Left lung (tissue), 10 donors: ENCODE results near the gene RNF113B. TPM values are rescaled to one million over a fixed set of nuclear protein-coding genes. Genes with fewer than 3 reads are reported as not detected.

Source experiments
- ATAC-seq: fragments of 200-7000 bp; cut with Tn5 transposase; one replicate; pipeline ENCODE4 v1.9.1; 2020; ENCODE audit warnings: moderate library complexity
- DNase-seq, 4 donors: peaks; one replicate each; pipeline ENCODE4 v3.0.0-alpha.2; 2013 to 2020
- H3K27ac ChIP-seq, 2 donors: fragments of 200-600 bp; sonication (generic) in 1 of 2; one replicate each; pipeline versions ENCODE4 v1.5.0 to v1.8.0; 2020 to 2021
- H3K27me3 ChIP-seq, 2 donors: fragments of 200-600 bp; sonication (generic) in 1 of 2; one replicate each; pipeline versions ENCODE4 v1.5.0 to v1.8.0; 2020 to 2021
- H3K36me3 ChIP-seq, 2 donors: fragments of 200-600 bp; sonication (generic) in 1 of 2; one replicate each; pipeline versions ENCODE4 v1.5.0 to v1.8.0; 2020 to 2021
- H3K4me1 ChIP-seq, 2 donors: fragments of 200-600 bp; one replicate each; pipeline ENCODE4 v1.8.0; 2021
- H3K4me3 ChIP-seq, 2 donors: fragments of 200-600 bp; sonication (generic) in 1 of 2; one replicate each; pipeline versions ENCODE4 v1.5.0 to v1.8.0; 2020 to 2021; ENCODE audit warnings: mild to moderate bottlenecking in 1 of 2
- H3K9me3 ChIP-seq, 2 donors: fragments of 200-600 bp; sonication (generic) in 1 of 2; one replicate each; pipeline versions ENCODE4 v1.5.0 to v1.8.0; 2020 to 2021
- CTCF ChIP-seq, 2 donors: fragments of 200-600 bp; sonication (generic) in 1 of 2; IDR thresholded peaks; one replicate each; pipeline versions ENCODE4 v1.5.0 to v1.8.0; 2021; ENCODE audit warnings: antibody characterized with exemption in 2 of 2
- intact Hi-C, 2 donors: fragments of 100-400 bp; cut with DNase I; formaldehyde crosslinking; loops; one replicate each; pipeline versions ENCODE4 v1.11.2 to v1.14.2; 2022
- polyA plus RNA-seq, 6 donors: library from polyadenylated mRNA; unstranded; fragments of 120-200 nt; gene quantifications; one replicate each; pipeline ENCODE4 v1.2.1, GENCODE V29; 2013; ENCODE audit not compliant: insufficient read length in 6 of 6
- total RNA-seq, 2 donors: library from RNA; stranded (reverse); fragmentation: NEBNext Ultra II Directional; extraction: Animal tissue kit (Norgen Biotek cat#: 25700); gene quantifications; one replicate each; pipeline ENCODE4 v1.2.1, GENCODE V29; 2021
- donor health status: DM: no; HTN: yes; CAD: no.
- donor health status: DM: no; HTN: no; CAD: no.

Gene RNF113B
- total and polyA plus RNA-seq, 8 donors = 0.18 TPM; not detected in 7

DNA sequence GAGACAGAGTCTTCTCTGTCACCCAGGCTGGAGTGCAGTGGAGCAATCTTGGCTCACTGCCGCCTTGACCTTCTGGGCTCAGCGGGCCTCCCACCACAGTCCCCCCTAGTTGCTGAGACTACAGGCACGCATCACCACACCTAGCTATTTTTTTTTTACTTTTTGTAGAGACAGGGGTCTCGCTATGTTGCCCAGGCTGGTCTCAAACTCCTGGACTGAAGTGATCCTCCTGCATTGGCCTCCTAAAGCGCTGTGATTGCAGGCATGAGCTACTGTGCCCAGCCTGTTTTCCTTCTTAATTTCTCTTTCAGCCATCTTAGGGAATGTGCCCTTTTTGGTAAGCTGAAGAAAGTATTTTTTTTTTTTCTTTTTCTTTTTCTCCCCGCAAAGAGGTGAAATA lies 42.6 kb upstream of the RNF113B start:
- Histone ChIP-seq H3K36me3 (no peaks in the 10 kb centered on the region), H3K27me3 (no peaks in the 10 kb centered on the region), H3K4me3 (no peak overlapping the region), H3K27ac (no peak overlapping the region), H3K9me3 (no peaks in the 10 kb centered on the region), H3K4me1 (peaks cover 30 to 44% of the 10 kb centered on the region in 2 donors)
- intact Hi-C loops = no loop called here
- DNase-seq (no peak), ATAC-seq (no peak)
- TF ChIP-seq CTCF (IDR thresholded peaks at IDR 0.05) = no peak

- ATAC-seq (peak; percentile 68), DNase-seq (peak in 2 of 4 donors; percentile 67 to 77)
- H3K4me3 ChIP-seq = no peak overlapping the region
- no peaks in the 10 kb centered on the region for H3K27me3 ChIP-seq
- H3K36me3 ChIP-seq = no peaks in the 10 kb centered on the region
- peaks cover 39 to 48% of the 10 kb centered on the region in 2 donors for H3K4me1 ChIP-seq
- H3K27ac ChIP-seq = peak overlapping the region; percentile 45 to 50
- intact Hi-C loops = no loop called here
- TF ChIP-seq CTCF (IDR thresholded peaks at IDR 0.05) = no peak
- no peaks in the 10 kb centered on the region for H3K9me3 ChIP-seq
Observed at GRCh38 chr13:98217597-98217996, 40.5 kb upstream of the RNF113B start.

GRCh38 chr13:98216711-98217285 lies 39.7 kb upstream of the RNF113B start:
- Histone ChIP-seq H3K4me3 (no peak overlapping the region), H3K36me3 (no peaks in the 10 kb centered on the region), H3K9me3 (no peaks in the 10 kb centered on the region), H3K27me3 (no peaks in the 10 kb centered on the region), H3K27ac (peak overlapping the region; percentile 45 to 50), H3K4me1 (peaks cover 36 to 44% of the 10 kb centered on the region in 2 donors)
- DNase-seq (no peak), ATAC-seq (no peak)
- intact Hi-C loops = no loop called here
- TF ChIP-seq CTCF (IDR thresholded peaks at IDR 0.05) = no peak

GRCh38 chr13:98216135-98216565 lies 39.1 kb upstream of the RNF113B start:
- H3K4me3 ChIP-seq = no peak overlapping the region
- DNase-seq (peak in 2 of 4 donors; percentile 56 to 63), ATAC-seq (peak; percentile 18)
- intact Hi-C loops = no loop called here
- H3K36me3 ChIP-seq = no peaks in the 10 kb centered on the region
- no peaks in the 10 kb centered on the region for H3K9me3 ChIP-seq
- TF ChIP-seq CTCF (IDR thresholded peaks at IDR 0.05) = no peak
- peaks cover 33 to 42% of the 10 kb centered on the region in 2 donors for H3K4me1 ChIP-seq
- H3K27ac ChIP-seq = peak overlapping the region in 1 of 2 donors; percentile 35
- no peaks in the 10 kb centered on the region for H3K27me3 ChIP-seq

DNA sequence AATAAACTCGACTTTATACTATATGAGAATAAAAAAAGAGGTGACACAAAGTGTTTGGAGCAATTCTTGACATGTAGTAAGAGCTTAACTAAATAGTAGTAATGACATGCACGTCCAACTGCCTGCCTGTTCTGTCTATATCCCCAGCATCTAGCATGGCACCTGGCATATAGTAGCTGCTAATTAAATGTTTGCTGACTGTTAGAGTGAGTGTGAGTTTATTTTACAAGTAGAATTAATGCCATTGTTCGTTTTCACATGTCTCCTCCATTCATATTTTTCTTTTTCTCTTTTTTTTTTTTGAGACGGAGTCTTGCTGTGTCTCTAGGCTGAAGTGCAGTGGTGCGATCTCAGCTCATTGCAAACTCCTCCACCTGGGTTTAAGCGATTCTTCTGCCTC lies 38.4 kb upstream of the RNF113B start:
- no peak for TF ChIP-seq CTCF (IDR thresholded peaks at IDR 0.05)
- peaks cover 33 to 38% of the 10 kb centered on the region in 2 donors for H3K4me1 ChIP-seq

More for the DNA sequence above, 38.4 kb upstream of the RNF113B start:
- no peak for DNase-seq
- H3K36me3 ChIP-seq = no peaks in the 10 kb centered on the region
- no peaks in the 10 kb centered on the region for H3K27me3 ChIP-seq
- intact Hi-C loops = no loop called here
- no peak overlapping the region for H3K4me3 ChIP-seq
- H3K27ac ChIP-seq = peak overlapping the region; percentile 35 to 68
- no peaks in the 10 kb centered on the region for H3K9me3 ChIP-seq
- ATAC-seq = no peak
